A204.1 (cell line): ENCODE data around the gene HOXC10.

Source experiments
- FAIRE-seq: peaks from 2 replicates; lab custom pipeline; 2012; peaks lifted over from hg19 to GRCh38; lab: Jason Lieb, UNC

The HOXC10 gene

DNA sequence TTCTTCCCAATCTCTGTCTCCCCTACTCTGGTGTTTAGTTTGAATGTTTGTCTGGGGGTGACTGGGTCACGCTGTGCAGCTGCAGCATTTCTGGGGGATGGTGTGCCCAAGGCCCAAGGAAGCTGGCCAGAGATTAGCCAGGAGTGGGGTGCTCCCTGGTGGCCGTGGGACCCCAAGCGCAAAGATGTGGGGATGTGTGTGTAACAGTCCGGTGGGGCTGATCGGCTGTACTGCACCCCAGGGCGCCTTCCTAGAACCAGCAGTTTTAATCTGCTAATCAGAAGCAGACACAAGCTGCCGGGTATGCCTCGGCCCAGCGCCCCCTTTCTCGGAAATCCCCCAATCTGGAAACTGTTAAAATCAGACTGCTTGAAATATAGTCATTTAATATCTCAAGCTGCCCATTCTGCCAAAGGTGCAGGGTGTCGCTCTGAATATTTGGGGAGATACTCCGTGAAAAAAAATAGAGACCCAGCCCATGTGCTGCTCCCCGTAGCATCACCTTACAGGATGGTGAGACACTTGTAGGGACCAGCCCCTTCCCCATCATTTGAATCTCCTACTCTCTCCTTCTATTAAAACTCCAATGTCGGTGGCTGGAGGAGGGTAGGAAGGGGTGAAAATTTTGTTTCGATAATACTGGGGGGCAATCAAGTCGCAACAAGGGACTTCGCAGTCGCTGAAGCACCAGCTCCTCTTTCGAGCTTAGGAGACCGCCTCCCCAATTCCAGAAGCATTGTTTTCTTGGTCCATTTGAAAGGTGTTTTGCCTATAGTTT lies 19.3 kb downstream of the HOXC10 start:
- no peak for FAIRE-seq

DNA sequence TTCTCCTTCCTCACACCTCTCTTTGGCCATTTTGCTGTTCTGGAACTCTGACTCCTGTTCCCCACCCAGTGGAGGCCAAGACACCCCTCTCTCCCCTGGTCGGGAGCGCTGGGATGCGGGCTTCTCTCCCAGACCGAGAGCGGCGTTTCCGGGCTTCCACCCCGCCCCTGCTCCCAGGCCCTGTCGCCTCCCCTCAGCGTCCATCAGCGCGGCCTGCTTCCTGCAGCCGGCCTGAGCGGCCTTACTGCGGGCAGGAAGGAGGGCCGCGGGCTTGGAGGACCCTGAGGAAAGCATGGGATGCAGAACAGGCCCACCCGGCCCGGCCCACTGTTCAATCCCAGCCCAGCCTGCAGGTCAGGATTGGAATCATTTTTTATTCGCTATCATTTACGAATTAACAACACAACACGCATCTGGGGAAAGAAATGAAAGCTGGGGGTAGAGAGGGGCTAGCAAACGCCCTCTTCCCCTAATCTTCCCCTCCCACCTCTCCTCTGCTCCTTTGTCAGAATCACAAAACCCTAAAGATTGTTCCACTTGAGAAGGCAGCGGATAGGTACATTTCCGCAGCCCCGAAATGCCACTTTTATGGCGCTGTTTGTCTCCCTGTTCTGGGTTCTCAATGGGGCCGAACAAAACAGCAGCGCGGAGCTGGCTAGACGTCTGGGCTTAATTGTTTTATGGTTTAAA lies 20.0 kb downstream of the HOXC10 start:
- no peak for FAIRE-seq

- no peak for FAIRE-seq
Measured at GRCh38 chr12:54005531-54005852, 20.5 kb downstream of the HOXC10 start.

GRCh38 chr12:54005853-54006558 lies 21.1 kb downstream of the HOXC10 start:
- no peak for FAIRE-seq

DNA sequence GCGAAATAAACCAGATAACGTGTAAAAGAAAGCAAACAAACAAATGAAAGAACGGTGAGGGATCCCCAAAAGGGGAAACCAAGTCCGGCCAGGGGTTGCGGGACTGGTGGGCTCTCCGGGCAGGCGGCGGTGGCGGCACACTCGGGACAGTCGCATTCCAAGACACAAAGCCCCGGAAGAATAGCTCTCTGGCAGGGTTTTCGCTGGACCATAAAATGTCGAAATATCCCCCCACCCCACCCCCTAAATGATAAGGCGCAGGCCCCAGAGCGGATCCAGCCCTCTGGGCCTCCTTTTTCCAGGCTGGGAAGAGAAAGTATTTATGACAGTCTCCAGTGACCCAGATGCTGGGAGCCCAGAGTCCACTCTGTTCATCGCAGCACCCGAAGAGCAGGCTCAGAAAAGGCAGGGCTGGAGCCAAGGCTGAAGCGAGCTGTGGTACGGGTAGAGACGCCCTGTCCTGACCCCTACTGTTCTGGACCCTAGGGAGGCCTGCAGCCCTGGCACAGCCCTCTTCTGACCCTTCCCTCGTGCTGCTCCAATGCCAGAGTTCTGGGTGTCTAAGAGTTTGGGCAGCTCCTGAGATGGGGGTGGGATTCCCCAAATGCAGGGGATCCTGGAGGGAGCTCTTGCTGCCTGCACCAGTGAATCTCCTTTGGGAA lies 21.7 kb downstream of the HOXC10 start:
- no peak for FAIRE-seq

GRCh38 chr12:54007538-54008259 lies 22.8 kb downstream of the HOXC10 start:
- no peak for FAIRE-seq

GRCh38 chr12:54008260-54008552 lies 23.3 kb downstream of the HOXC10 start:
- FAIRE-seq: no peak

GRCh38 chr12:54009171-54010052 lies 24.5 kb downstream of the HOXC10 start:
- no peak for FAIRE-seq

GRCh38 chr12:54010053-54010971 lies 25.4 kb downstream of the HOXC10 start:
- FAIRE-seq: no peak

DNA sequence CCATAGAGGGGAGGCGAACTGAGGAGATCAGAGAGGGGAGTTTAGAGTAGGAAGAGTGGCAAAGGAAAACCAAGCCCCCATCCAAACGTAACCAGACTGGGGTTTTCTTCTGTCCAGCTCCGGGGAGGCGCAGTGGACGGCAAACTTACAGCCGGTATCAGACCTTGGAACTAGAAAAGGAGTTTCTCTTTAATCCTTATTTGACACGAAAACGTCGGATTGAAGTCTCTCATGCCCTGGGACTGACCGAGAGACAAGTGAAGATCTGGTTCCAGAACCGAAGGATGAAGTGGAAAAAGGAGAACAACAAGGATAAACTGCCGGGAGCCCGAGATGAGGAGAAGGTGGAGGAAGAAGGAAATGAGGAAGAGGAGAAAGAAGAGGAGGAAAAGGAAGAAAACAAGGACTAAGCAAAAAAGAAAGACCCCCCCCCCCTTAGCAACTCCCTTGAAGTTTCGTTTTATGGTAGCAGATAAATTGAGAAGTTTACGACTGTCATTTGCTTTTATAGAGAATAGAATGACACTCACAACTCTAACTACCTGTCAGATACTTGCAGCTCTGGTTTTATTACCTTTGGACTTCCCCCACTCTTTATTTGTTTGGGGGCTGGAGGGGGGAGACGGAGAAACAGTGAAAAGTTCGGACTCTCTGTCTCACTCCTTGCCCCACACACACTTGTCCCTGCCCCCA lies 26.2 kb downstream of the HOXC10 start:
- no peak for FAIRE-seq

- FAIRE-seq: no peak
Measured at GRCh38 chr12:54011665-54012532, 27.0 kb downstream of the HOXC10 start.

- FAIRE-seq: no peak
Measured at GRCh38 chr12:54012631-54013409, 27.9 kb downstream of the HOXC10 start.

DNA sequence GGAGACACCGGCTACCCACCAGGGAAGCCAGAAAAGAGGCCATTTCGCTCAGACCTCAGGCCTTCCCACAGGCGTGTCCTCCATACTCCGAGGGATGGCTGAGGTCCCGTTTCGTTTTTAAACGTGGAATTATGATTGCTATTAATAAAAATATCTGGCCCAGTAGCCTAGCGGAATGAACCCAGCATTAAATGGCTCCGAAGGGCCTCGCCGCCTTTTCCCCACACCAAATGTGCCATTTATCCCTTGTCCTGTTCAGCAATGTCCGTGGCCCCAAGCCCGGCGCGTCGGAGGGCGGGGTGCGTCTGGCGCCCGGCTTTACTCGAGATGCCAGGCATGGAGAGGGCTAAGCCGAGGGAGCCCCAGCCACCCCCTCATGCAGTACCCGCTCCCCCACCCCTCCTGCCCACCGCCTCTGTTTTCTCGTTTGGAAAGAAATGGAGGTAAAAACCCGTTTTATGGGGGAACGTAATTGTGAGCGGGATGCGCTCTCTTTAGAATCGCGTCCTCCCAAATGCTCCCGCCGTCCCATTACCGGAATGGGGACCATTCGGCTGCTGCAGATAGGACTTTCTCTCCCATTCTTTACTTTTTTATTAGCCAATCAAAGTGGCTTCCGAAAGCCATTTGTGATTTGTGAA lies 29.6 kb downstream of the HOXC10 start:
- no peak for FAIRE-seq

GRCh38 chr12:54015018-54015931 lies 30.3 kb downstream of the HOXC10 start:
- no peak for FAIRE-seq

DNA sequence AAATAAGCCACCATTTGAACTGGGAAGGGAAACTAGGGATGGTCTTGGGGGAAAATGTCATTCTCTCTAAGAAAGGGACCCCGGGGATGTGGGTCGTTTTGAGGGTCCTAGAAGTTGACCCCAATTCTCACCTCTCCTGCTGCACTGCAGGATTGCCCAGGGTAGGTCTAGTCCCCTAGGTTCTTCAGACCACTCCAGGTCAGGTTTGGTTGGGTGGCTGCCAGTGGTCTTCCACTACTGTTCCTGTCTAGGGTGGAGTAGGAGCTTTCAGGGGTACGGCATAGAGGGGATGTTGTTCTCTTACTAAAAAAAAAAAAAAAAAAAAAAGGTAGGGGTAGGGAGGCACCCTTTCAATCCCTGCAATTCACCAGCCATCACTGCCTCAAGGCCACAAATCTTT lies 31.1 kb downstream of the HOXC10 start:
- FAIRE-seq: no peak

- FAIRE-seq: peak; percentile 92
Measured at GRCh38 chr12:54016478-54016964, 31.6 kb downstream of the HOXC10 start.
